GM19468 (cell line): ENCODE measurements around the gene EMCN.

Experiments used
- ATAC-seq: cut with Tn5 transposase; IDR thresholded peaks from one replicate; pipeline ENCODE4 v1.9.1; 2021; ENCODE audit warnings: mild to moderate bottlenecking, moderate library complexity, moderate number of reproducible peaks; ENCODE audit not compliant: unreplicated experiment; ENCODE audit errors: extremely low read depth

EMCN gene

GRCh38 chr4:100494166-100494565 is 23.7 kb downstream of the EMCN start:
- no peak for ATAC-seq

GRCh38 chr4:100493756-100494155 is 24.1 kb downstream of the EMCN start:
- no peak for ATAC-seq

- ATAC-seq, result no peak
Observed at GRCh38 chr4:100492129-100492528, 25.7 kb downstream of the EMCN start.

GRCh38 chr4:100489305-100489704 is 28.5 kb downstream of the EMCN start:
- no peak for ATAC-seq

GRCh38 chr4:100486496-100486895 is 31.3 kb downstream of the EMCN start:
- ATAC-seq, result no peak

GRCh38 chr4:100483796-100484195 is 34.0 kb downstream of the EMCN start:
- ATAC-seq, result no peak

- ATAC-seq, result no peak
Observed at GRCh38 chr4:100479971-100480370, 37.9 kb downstream of the EMCN start.

GRCh38 chr4:100469555-100469954 is 48.3 kb downstream of the EMCN start:
- ATAC-seq, result no peak

- no peak for ATAC-seq
Observed at GRCh38 chr4:100466501-100466900, 51.3 kb downstream of the EMCN start.

GRCh38 chr4:100461807-100462605 is 55.8 kb downstream of the EMCN start:
- ATAC-seq, result no peak

GRCh38 chr4:100450449-100450848 is 67.4 kb downstream of the EMCN start:
- ATAC-seq, result no peak

GRCh38 chr4:100431416-100431815 is 86.4 kb downstream of the EMCN start:
- no peak for ATAC-seq

- no peak for ATAC-seq
Observed at GRCh38 chr4:100430451-100430850, 87.4 kb downstream of the EMCN start.

- ATAC-seq, result no peak
Observed at GRCh38 chr4:100429616-100430015, 88.2 kb downstream of the EMCN start.

- no peak for ATAC-seq
Observed at GRCh38 chr4:100428051-100428450, 89.8 kb downstream of the EMCN start.

- no peak for ATAC-seq
Observed at GRCh38 chr4:100424376-100424775, 93.4 kb downstream of the EMCN start.

GRCh38 chr4:100422894-100423293 is 94.9 kb downstream of the EMCN start:
- no peak for ATAC-seq

- ATAC-seq, result no peak
Observed at GRCh38 chr4:100421361-100421978, 96.4 kb downstream of the EMCN start.

GRCh38 chr4:100420571-100420970 is 97.3 kb downstream of the EMCN start:
- no peak for ATAC-seq

GRCh38 chr4:100417565-100417964 is 100.3 kb downstream of the EMCN start:
- no peak for ATAC-seq

- no peak for ATAC-seq
Observed at GRCh38 chr4:100414016-100414790, 103.6 kb downstream of the EMCN start.
